ENCODE measurements around the gene CBL. TPM values are rescaled to one million over a fixed set of nuclear protein-coding genes. Genes with fewer than 3 reads are reported as not detected.
A peak's percentile ranks its signal among the peaks of the same experiment; 100 is the strongest.

The CBL gene
- total RNA-seq, 3 donors from 2014 or later: 11.0 to 24.4 (median 13.1) TPM

GRCh38 chr11:119318240-119319135 is 112.3 kb downstream of the CBL start:
- intact Hi-C loops (cut with DNase I, micrococcal nuclease): no loop called here
- no peak overlapping the region for H3K4me3 ChIP-seq
- DNase-seq (no peak), ATAC-seq (peak; percentile 3)
- H3K9me3 ChIP-seq: no peaks in the 10 kb centered on the region
- H3K4me1 ChIP-seq (ENCODE audit: low read depth): peaks cover 39% of the 10 kb centered on the region
- H3K36me3 ChIP-seq (ENCODE audit: low read depth): no peaks in the 10 kb centered on the region
- TF ChIP-seq CTCF (IDR thresholded peaks at IDR 0.05): no peak

GRCh38 chr11:119319136-119319699 is 113.1 kb downstream of the CBL start:
- no peaks in the 10 kb centered on the region for H3K9me3 ChIP-seq
- H3K36me3 ChIP-seq (ENCODE audit: low read depth): no peaks in the 10 kb centered on the region
- H3K4me3 ChIP-seq: no peak overlapping the region
- intact Hi-C loops (cut with DNase I, micrococcal nuclease): no loop called here
- ATAC-seq: no peak
- no peak for DNase-seq
- peaks cover 39% of the 10 kb centered on the region for H3K4me1 ChIP-seq (ENCODE audit: low read depth)
- no peak for TF ChIP-seq CTCF (IDR thresholded peaks at IDR 0.05)

- intact Hi-C loops (cut with DNase I, micrococcal nuclease): loop anchor here in 1 of 2 donors (10.0 kb wide), 1 partner anchor 115 kb away; the partner anchor contains the start of gene CBL
Measured at GRCh38 chr11:119319700-119320239, 113.6 kb downstream of the CBL start.

GRCh38 chr11:119320240-119320775 is 114.2 kb downstream of the CBL start:
- ATAC-seq: no peak
- DNase-seq: peak in 1 of 3 donors; percentile 51
- no peak for TF ChIP-seq CTCF (IDR thresholded peaks at IDR 0.05)
- H3K4me1 ChIP-seq (ENCODE audit: low read depth): peaks cover 34% of the 10 kb centered on the region
- no peak overlapping the region for H3K4me3 ChIP-seq
- H3K36me3 ChIP-seq (ENCODE audit: low read depth): no peaks in the 10 kb centered on the region
- H3K9me3 ChIP-seq: no peaks in the 10 kb centered on the region
- intact Hi-C loops (cut with DNase I, micrococcal nuclease): loop anchor here in 1 of 2 donors (10.0 kb wide), 1 partner anchor 116 kb away; the partner anchor contains the start of gene CBL

More at GRCh38 chr11:119319700-119320239, 113.6 kb downstream of the CBL start:
- no peaks in the 10 kb centered on the region for H3K36me3 ChIP-seq (ENCODE audit: low read depth)
- ATAC-seq: no peak
- H3K4me3 ChIP-seq: no peak overlapping the region
- no peak for TF ChIP-seq CTCF (IDR thresholded peaks at IDR 0.05)
- no peaks in the 10 kb centered on the region for H3K9me3 ChIP-seq
- DNase-seq: no peak
- H3K4me1 ChIP-seq (ENCODE audit: low read depth): peaks cover 39% of the 10 kb centered on the region

- peak; percentile 68 for ATAC-seq
- Histone ChIP-seq H3K4me3 (no peak overlapping the region), H3K36me3 (ENCODE audit: low read depth) (no peaks in the 10 kb centered on the region), H3K4me1 (ENCODE audit: low read depth) (peaks cover 29% of the 10 kb centered on the region), H3K9me3 (no peaks in the 10 kb centered on the region)
- intact Hi-C loops (cut with DNase I, micrococcal nuclease): loop anchor here in 1 of 2 donors (10.0 kb wide), 1 partner anchor 116 kb away; the partner anchor contains the start of gene CBL
- peak in 2 of 3 donors; percentile 70 for DNase-seq
- no peak for TF ChIP-seq CTCF (IDR thresholded peaks at IDR 0.05)
Measured at GRCh38 chr11:119320776-119321524, 114.8 kb downstream of the CBL start.
